Stomach (tissue), 4 donors: ENCODE results near the gene OR2D2.

Experiments used
- CTCF ChIP-seq, 7 experiments: fragments of 450-650 bp in 4 of 7; fragments of 200-600 bp in 3 of 7; sonication (generic) in 3 of 7; IDR thresholded peaks; one replicate each; pipeline ENCODE4 v1.5.1; 2016 to 2019; ENCODE audit warnings: antibody characterized with exemption in 7 of 7, control low read depth in 2 of 7, mild to moderate bottlenecking in 1 of 7
- EP300 ChIP-seq: sonication (generic); formaldehyde crosslinking; IDR thresholded peaks from one replicate; pipeline ENCODE4 v1.6.1; 2017; ENCODE audit warnings: antibody characterized with exemption
- POLR2A ChIP-seq, 4 donors: fragments of 450-650 bp; IDR thresholded peaks; one replicate each; pipeline ENCODE4 v1.6.1; 2016; ENCODE audit warnings: antibody characterized with exemption in 4 of 4, control low read depth in 2 of 4, mild to moderate bottlenecking in 1 of 4, moderate library complexity in 1 of 4
- POLR2AphosphoS5 ChIP-seq, 3 donors: sonication (generic); formaldehyde crosslinking; IDR thresholded peaks; one replicate each; pipeline ENCODE4 v1.6.1; 2016; ENCODE audit warnings: antibody characterized with exemption in 3 of 3

- TF ChIP-seq POLR2A (IDR thresholded peaks at IDR 0.05) (no peak), CTCF (IDR thresholded peaks at IDR 0.05) (no peak), POLR2AphosphoS5 (IDR thresholded peaks at IDR 0.05) (no peak), EP300 (no peak)
Measured at GRCh38 chr11:6889835-6890234, 2.5 kb downstream of the OR2D2 start.
